Epithelial cell of proximal tubule (primary cell): Measurements from ENCODE around the gene GREB1L. TPM values are rescaled to one million over a fixed set of nuclear protein-coding genes. Genes with fewer than 3 reads are reported as not detected.

Experiments used
- DNase-seq: peaks from one replicate; pipeline ENCODE4 v3.0.0-alpha.2; 2011; ENCODE audit warnings: low read depth
- H3K4me3 ChIP-seq: 2 replicates; pipeline ENCODE4 v1.5.1; 2011; ENCODE audit warnings: low read depth, mild to moderate bottlenecking, low read length
- CTCF ChIP-seq: conservative IDR thresholded peaks from 2 replicates; pipeline ENCODE4 v1.5.1; 2012; ENCODE audit warnings: low read depth, mild to moderate bottlenecking, low read length
- total RNA-seq: library from RNA; depleted of rRNA; stranded (reverse); fragments of >200 nt; gene quantifications from 2 replicates; pipeline ENCODE4 v1.2.3, GENCODE V29; 2015

The GREB1L gene
- total RNA-seq, 1 donor from 2014 or later = 6.2 TPM

- TF ChIP-seq CTCF = no peak
- DNase-seq = peak; percentile 88
- no peak overlapping the region for H3K4me3 ChIP-seq
Measured at GRCh38 chr18:21391074-21391673, 149.1 kb downstream of the GREB1L start.

- DNase-seq = no peak
- TF ChIP-seq CTCF = no peak
- H3K4me3 ChIP-seq = no peak overlapping the region
Measured at GRCh38 chr18:21393986-21394385, 152.0 kb downstream of the GREB1L start.

- no peak for TF ChIP-seq CTCF
- no peak overlapping the region for H3K4me3 ChIP-seq
- DNase-seq = no peak
Measured at GRCh38 chr18:21398121-21398520, 156.1 kb downstream of the GREB1L start.

- no peak for TF ChIP-seq CTCF
- H3K4me3 ChIP-seq = no peak overlapping the region
- DNase-seq = no peak
Measured at GRCh38 chr18:21402272-21402671, 160.2 kb downstream of the GREB1L start.

GRCh38 chr18:21404426-21404825 lies 162.4 kb downstream of the GREB1L start:
- TF ChIP-seq CTCF = no peak
- H3K4me3 ChIP-seq = no peak overlapping the region
- no peak for DNase-seq

GRCh38 chr18:21406116-21406515 lies 164.1 kb downstream of the GREB1L start:
- no peak for DNase-seq
- H3K4me3 ChIP-seq = no peak overlapping the region
- TF ChIP-seq CTCF = no peak

- DNase-seq = no peak
- no peak for TF ChIP-seq CTCF
- no peak overlapping the region for H3K4me3 ChIP-seq
Measured at GRCh38 chr18:21408681-21409080, 166.6 kb downstream of the GREB1L start.
